Glutamatergic neuron (in vitro differentiated cells): ENCODE measurements around the gene ZNF264. TPM values are rescaled to one million over a fixed set of nuclear protein-coding genes. Genes with fewer than 3 reads are reported as not detected.

Source experiments
- DNase-seq: peaks from one replicate; pipeline ENCODE4 v3.0.0; 2022
- H3K27ac Mint-ChIP-seq: one replicate; pipeline ENCODE4 v1.8.0; 2020; ENCODE audit warnings: mild to moderate bottlenecking, mixed read lengths, inconsistent platforms; ENCODE audit not compliant: unreplicated experiment
- H3K27me3 Mint-ChIP-seq: one replicate; pipeline ENCODE4 v1.8.0; 2020; ENCODE audit warnings: mild to moderate bottlenecking, moderate library complexity, mixed read lengths, inconsistent platforms; ENCODE audit not compliant: unreplicated experiment
- H3K36me3 Mint-ChIP-seq: one replicate; pipeline ENCODE4 v1.8.0; 2020; ENCODE audit warnings: mild to moderate bottlenecking, mixed read lengths, inconsistent platforms; ENCODE audit not compliant: unreplicated experiment
- H3K4me1 Mint-ChIP-seq: one replicate; pipeline ENCODE4 v1.8.0; 2020; ENCODE audit warnings: mild to moderate bottlenecking, low read depth, mixed read lengths, inconsistent platforms; ENCODE audit not compliant: unreplicated experiment
- H3K4me3 Mint-ChIP-seq: one replicate; pipeline ENCODE4 v1.8.0; 2020; ENCODE audit warnings: mild to moderate bottlenecking, mixed read lengths, inconsistent platforms; ENCODE audit not compliant: unreplicated experiment
- H3K9me3 Mint-ChIP-seq: one replicate; pipeline ENCODE4 v1.8.0; 2020; ENCODE audit warnings: mild to moderate bottlenecking, moderate library complexity, mixed read lengths, inconsistent platforms; ENCODE audit not compliant: unreplicated experiment
- CTCF ChIP-seq: fragments of 200-600 bp; sonication (generic); IDR thresholded peaks from one replicate; pipeline ENCODE4 v1.5.0; 2021; ENCODE audit not compliant: partially characterized antibody, unreplicated experiment
- total RNA-seq: library from RNA; stranded (reverse); fragmentation: NEBNext Ultra II Directional; extraction: Animal tissue kit (Norgen Biotek cat#: 25700); gene quantifications from one replicate; pipeline ENCODE4 v1.2.1, GENCODE V29; 2021; ENCODE audit not compliant: unreplicated experiment

Gene ZNF264
- total RNA-seq, 1 donor from 2014 or later, result 37.8 TPM

GRCh38 chr19:57202160-57202559, 10.9 kb downstream of the ZNF264 start:
- TF ChIP-seq CTCF, result no peak
- H3K4me1 Mint-ChIP-seq, result peaks cover 2% of the 10 kb centered on the region
- peaks cover 6% of the 10 kb centered on the region for H3K36me3 Mint-ChIP-seq
- H3K9me3 Mint-ChIP-seq, result no peaks in the 10 kb centered on the region
- H3K27ac Mint-ChIP-seq, result no peak overlapping the region
- H3K4me3 Mint-ChIP-seq, result no peak overlapping the region
- H3K27me3 Mint-ChIP-seq, result no peaks in the 10 kb centered on the region
- no peak for DNase-seq

GRCh38 chr19:57210381-57210780, 19.1 kb downstream of the ZNF264 start:
- no peak for DNase-seq

GRCh38 chr19:57212109-57212508, 20.8 kb downstream of the ZNF264 start:
- no peak overlapping the region for H3K4me3 Mint-ChIP-seq
- H3K9me3 Mint-ChIP-seq, result no peaks in the 10 kb centered on the region
- DNase-seq, result no peak
- H3K4me1 Mint-ChIP-seq, result no peaks in the 10 kb centered on the region
- no peaks in the 10 kb centered on the region for H3K27me3 Mint-ChIP-seq
- no peaks in the 10 kb centered on the region for H3K36me3 Mint-ChIP-seq
- no peak overlapping the region for H3K27ac Mint-ChIP-seq
- TF ChIP-seq CTCF, result no peak

More at GRCh38 chr19:57210381-57210780, 19.1 kb downstream of the ZNF264 start:
- Mint-ChIP-seq H3K36me3 (no peaks in the 10 kb centered on the region), H3K27me3 (no peaks in the 10 kb centered on the region), H3K4me1 (no peaks in the 10 kb centered on the region), H3K27ac (no peak overlapping the region), H3K4me3 (no peak overlapping the region), H3K9me3 (no peaks in the 10 kb centered on the region)
- no peak for TF ChIP-seq CTCF

GRCh38 chr19:57227502-57227901, 36.2 kb downstream of the ZNF264 start:
- DNase-seq, result no peak
- Mint-ChIP-seq H3K36me3 (no peaks in the 10 kb centered on the region), H3K4me1 (no peaks in the 10 kb centered on the region), H3K4me3 (no peak overlapping the region), H3K27ac (no peak overlapping the region), H3K9me3 (no peaks in the 10 kb centered on the region), H3K27me3 (peaks cover 6% of the 10 kb centered on the region)
- TF ChIP-seq CTCF, result no peak

- Mint-ChIP-seq H3K4me3 (no peak overlapping the region), H3K36me3 (no peaks in the 10 kb centered on the region), H3K9me3 (peaks cover 1% of the 10 kb centered on the region), H3K4me1 (peaks cover 4% of the 10 kb centered on the region), H3K27ac (no peak overlapping the region), H3K27me3 (peaks cover 4% of the 10 kb centered on the region)
- TF ChIP-seq CTCF, result no peak
- DNase-seq, result no peak
Measured at GRCh38 chr19:57231686-57232085, 40.4 kb downstream of the ZNF264 start.
